Measurements from ENCODE around the gene SPOCK1.

GRCh38 chr5:137142346-137142745 is 356.8 kb downstream of the SPOCK1 start:
- no peak for TF ChIP-seq GATA3 (IDR thresholded peaks at IDR 0.05; ENCODE audit: low read depth, low read length)
- no peak for TF ChIP-seq GATA2 (IDR thresholded peaks at IDR 0.05; ENCODE audit: low read depth, low read length)

Data from SH-SY5Y (cell line).